GM10847 (cell line): ENCODE results near the gene FZD10.

Experiments
- POLR2A ChIP-seq: IDR thresholded peaks from 2 replicates; pipeline ENCODE4 v1.6.1; 2011; ENCODE audit not compliant: insufficient read length; ENCODE audit errors: extremely low read depth

The FZD10 gene

GRCh38 chr12:130162267-130162666 is at the start of gene FZD10:
Gene FZD10 (plus strand): TSS chr12:130162464. CDS start chr12:130162943, 479 bp downstream.
- no peak for TF ChIP-seq POLR2A

GRCh38 chr12:130114952-130115351 is 47.3 kb upstream of the FZD10 start:
- TF ChIP-seq POLR2A = no peak

GRCh38 chr12:130115646-130116045 is 46.6 kb upstream of the FZD10 start:
- no peak for TF ChIP-seq POLR2A

- TF ChIP-seq POLR2A = no peak
Observed at GRCh38 chr12:130116791-130117190, 45.5 kb upstream of the FZD10 start.

GRCh38 chr12:130117233-130117632 is 45.0 kb upstream of the FZD10 start:
- TF ChIP-seq POLR2A = no peak

GRCh38 chr12:130117701-130118100 is 44.6 kb upstream of the FZD10 start:
- no peak for TF ChIP-seq POLR2A

GRCh38 chr12:130118181-130118580 is 44.1 kb upstream of the FZD10 start:
- no peak for TF ChIP-seq POLR2A

GRCh38 chr12:130119241-130119861 is 42.9 kb upstream of the FZD10 start:
- TF ChIP-seq POLR2A = no peak

- TF ChIP-seq POLR2A = no peak
Observed at GRCh38 chr12:130120012-130120805, 42.1 kb upstream of the FZD10 start.

GRCh38 chr12:130121226-130122000 is 40.9 kb upstream of the FZD10 start:
- TF ChIP-seq POLR2A = no peak

GRCh38 chr12:130122356-130122755 is 39.9 kb upstream of the FZD10 start:
- TF ChIP-seq POLR2A = no peak

- no peak for TF ChIP-seq POLR2A
Observed at GRCh38 chr12:130124106-130124505, 38.2 kb upstream of the FZD10 start.

- no peak for TF ChIP-seq POLR2A
Observed at GRCh38 chr12:130124605-130125244, 37.5 kb upstream of the FZD10 start.

- no peak for TF ChIP-seq POLR2A
Observed at GRCh38 chr12:130126023-130126432, 36.2 kb upstream of the FZD10 start.

GRCh38 chr12:130127532-130127911 is 34.7 kb upstream of the FZD10 start:
- TF ChIP-seq POLR2A = no peak
